ENCODE data around the gene LARGE2. TPM values are rescaled to one million over a fixed set of nuclear protein-coding genes. Genes with fewer than 3 reads are reported as not detected.

LARGE2 gene
- total RNA-seq, 4 donors from 2014 or later, result not detected

DNA sequence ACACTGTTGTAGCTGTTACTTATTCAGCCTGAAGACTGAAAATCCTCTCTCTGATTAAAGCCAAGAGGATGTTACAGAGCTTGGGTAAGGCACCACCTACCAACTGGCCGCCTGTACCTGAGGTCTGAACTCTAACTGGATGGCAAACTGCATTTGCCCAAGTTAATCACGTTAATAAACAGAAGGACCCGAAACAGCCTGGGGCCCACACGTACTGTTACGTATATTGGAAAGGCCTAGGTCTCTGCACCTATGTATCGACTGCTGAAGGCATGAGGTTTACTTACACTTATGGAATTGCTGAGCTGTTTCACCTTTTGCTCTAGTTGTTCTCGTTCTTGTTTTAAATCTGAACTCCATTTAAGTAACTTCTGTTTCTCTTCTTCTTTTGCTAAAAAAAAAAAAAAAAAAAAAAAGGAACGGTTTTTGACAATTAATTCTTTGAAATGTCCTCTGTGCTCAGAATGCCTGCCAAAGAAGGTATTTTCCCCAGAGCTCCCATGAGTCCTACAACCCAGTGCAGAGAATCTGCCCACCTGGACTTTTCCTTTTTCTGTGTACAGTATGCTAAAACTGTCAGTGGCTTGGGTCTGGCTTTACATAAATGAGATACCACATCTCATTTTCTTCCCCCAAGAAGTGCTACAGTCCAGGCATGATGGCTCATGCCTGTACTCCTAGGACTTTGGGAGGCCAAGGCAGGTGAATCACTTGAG, 13.1 kb downstream of the LARGE2 start:
- TF ChIP-seq, protein P1, sequence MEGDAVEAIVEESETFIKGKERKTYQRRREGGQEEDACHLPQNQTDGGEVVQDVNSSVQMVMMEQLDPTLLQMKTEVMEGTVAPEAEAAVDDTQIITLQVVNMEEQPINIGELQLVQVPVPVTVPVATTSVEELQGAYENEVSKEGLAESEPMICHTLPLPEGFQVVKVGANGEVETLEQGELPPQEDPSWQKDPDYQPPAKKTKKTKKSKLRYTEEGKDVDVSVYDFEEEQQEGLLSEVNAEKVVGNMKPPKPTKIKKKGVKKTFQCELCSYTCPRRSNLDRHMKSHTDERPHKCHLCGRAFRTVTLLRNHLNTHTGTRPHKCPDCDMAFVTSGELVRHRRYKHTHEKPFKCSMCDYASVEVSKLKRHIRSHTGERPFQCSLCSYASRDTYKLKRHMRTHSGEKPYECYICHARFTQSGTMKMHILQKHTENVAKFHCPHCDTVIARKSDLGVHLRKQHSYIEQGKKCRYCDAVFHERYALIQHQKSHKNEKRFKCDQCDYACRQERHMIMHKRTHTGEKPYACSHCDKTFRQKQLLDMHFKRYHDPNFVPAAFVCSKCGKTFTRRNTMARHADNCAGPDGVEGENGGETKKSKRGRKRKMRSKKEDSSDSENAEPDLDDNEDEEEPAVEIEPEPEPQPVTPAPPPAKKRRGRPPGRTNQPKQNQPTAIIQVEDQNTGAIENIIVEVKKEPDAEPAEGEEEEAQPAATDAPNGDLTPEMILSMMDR (IDR thresholded peaks at IDR 0.05 in 4 of 5, conservative IDR thresholded peaks at IDR 0.05 in 1 of 5), result no peak
- TF ChIP-seq POLR2A (IDR thresholded peaks at IDR 0.05), result no peak

DNA sequence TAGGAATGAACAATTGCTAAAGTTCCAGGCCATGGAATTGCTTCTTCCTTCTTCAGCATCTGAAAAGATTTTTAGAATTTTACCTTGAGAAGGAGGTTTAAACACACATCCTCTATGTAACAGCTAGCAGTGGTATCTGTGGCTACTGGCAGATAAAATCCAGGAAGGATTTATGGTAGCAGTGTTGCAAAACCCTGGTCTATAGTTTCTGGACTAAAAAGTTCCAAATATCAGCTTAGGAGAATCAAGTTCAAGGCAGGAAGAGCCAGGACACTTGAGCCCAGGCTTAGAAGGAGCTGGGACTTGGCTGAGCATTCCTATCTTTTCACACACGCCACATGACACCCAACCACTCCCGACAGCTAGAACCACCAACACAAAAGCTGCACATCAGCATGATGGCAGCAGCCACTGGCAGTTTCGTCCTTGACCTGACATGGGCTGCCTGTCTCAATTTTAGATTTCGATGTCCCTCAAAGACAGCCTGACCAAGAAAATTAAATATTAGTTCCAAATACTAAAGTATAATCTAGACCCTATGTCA, 14.1 kb downstream of the LARGE2 start:
- Histone ChIP-seq H3K27ac (peak overlapping the region in 1 of 4 donors; percentile 42), H3K27me3 (no peaks in the 10 kb centered on the region), H3K9me3 (no peaks in the 10 kb centered on the region), H3K36me3 (peaks cover 0 to 44% of the 10 kb centered on the region in 2 donors), H3K4me1 (peaks cover 0 to 7% of the 10 kb centered on the region in 2 donors), H3K4me3 (no peak overlapping the region)
- in situ Hi-C loops (cut with MboI; ENCODE audit: low sequenced_read_pairs in 4 of 4) (no loop called here), intact Hi-C loops (cut with DNase I; ENCODE audit: low total_unique reads) (no loop called here)
- ATAC-seq (peak; percentile 40 to 56), DNase-seq (no peak)
- TF ChIP-seq POLR2A (IDR thresholded peaks at IDR 0.05), result no peak
- TF ChIP-seq, protein P1 (IDR thresholded peaks at IDR 0.05 in 4 of 5, conservative IDR thresholded peaks at IDR 0.05 in 1 of 5), result no peak

More for the DNA sequence above, 13.1 kb downstream of the LARGE2 start:
- peaks cover 0 to 8% of the 10 kb centered on the region in 2 donors for H3K4me1 ChIP-seq
- H3K27ac ChIP-seq, result no peak overlapping the region
- intact Hi-C loops (cut with DNase I; ENCODE audit: low total_unique reads) (no loop called here), in situ Hi-C loops (cut with MboI; ENCODE audit: low sequenced_read_pairs in 4 of 4) (no loop called here)
- DNase-seq (no peak), ATAC-seq (no peak)
- no peaks in the 10 kb centered on the region for H3K9me3 ChIP-seq
- peaks cover 0 to 42% of the 10 kb centered on the region in 2 donors for H3K36me3 ChIP-seq
- H3K27me3 ChIP-seq, result no peaks in the 10 kb centered on the region
- no peak overlapping the region for H3K4me3 ChIP-seq

DNA sequence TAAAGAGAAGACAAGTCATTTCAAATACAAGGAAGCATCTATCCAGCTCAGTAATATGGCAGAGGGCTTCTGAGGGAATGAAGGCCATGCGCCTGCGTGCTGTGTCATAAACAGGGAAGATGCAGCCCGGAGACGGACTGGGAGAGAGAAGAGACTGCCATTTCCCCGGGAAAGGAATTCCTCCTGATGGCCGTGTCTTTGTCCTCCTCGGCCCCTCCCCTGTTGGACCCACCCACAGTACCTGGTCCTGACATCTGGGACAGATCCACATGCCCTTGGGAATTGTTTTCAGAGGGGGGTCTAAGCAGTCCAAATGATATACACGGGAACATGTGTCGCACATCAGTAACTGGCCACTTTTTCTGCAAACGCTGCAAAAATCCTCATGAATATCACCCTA, 15.5 kb downstream of the LARGE2 start:
- TF ChIP-seq, protein P1 (IDR thresholded peaks at IDR 0.05 in 4 of 5, conservative IDR thresholded peaks at IDR 0.05 in 1 of 5), result no peak
- no peak for TF ChIP-seq POLR2A (IDR thresholded peaks at IDR 0.05)
- Histone ChIP-seq H3K27me3 (no peaks in the 10 kb centered on the region), H3K4me3 (no peak overlapping the region), H3K9me3 (no peaks in the 10 kb centered on the region), H3K36me3 (peaks cover 0 to 47% of the 10 kb centered on the region in 2 donors), H3K4me1 (peaks cover 0 to 7% of the 10 kb centered on the region in 2 donors), H3K27ac (no peak overlapping the region)
- in situ Hi-C loops (cut with MboI; ENCODE audit: low sequenced_read_pairs in 4 of 4) (no loop called here), intact Hi-C loops (cut with DNase I; ENCODE audit: low total_unique reads) (no loop called here)
- no peak for ATAC-seq
- DNase-seq, result no peak

DNA sequence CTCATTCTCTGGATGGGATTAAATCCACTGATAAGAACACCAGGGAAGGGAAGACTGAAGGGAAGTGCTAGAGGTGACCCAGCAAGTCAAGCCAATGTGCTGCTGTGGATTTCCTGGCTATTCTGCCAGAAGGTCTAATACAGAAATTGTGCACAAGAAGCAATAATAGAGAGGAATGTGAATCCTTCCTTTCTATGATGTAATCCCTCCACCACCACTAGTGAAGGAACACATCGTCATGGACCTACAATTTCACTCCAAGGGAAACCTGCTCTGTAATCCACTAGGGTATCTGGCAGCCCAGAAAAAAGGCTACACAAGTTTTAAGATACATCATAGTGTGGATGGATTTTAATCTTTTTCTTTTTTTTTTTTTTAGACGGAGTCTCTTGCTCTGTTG, 17.4 kb downstream of the LARGE2 start:
- Histone ChIP-seq H3K9me3 (no peaks in the 10 kb centered on the region), H3K4me3 (no peak overlapping the region), H3K27me3 (no peaks in the 10 kb centered on the region), H3K27ac (no peak overlapping the region), H3K4me1 (peaks cover 0 to 7% of the 10 kb centered on the region in 2 donors), H3K36me3 (peaks cover 0 to 30% of the 10 kb centered on the region in 2 donors)
- DNase-seq, result no peak
- in situ Hi-C loops (cut with MboI; ENCODE audit: low sequenced_read_pairs in 4 of 4) (no loop called here), intact Hi-C loops (cut with DNase I; ENCODE audit: low total_unique reads) (no loop called here)
- ATAC-seq, result no peak
- TF ChIP-seq, protein P1 (IDR thresholded peaks at IDR 0.05 in 4 of 5, conservative IDR thresholded peaks at IDR 0.05 in 1 of 5), result no peak
- no peak for TF ChIP-seq POLR2A (IDR thresholded peaks at IDR 0.05)

Data from gastrocnemius medialis (tissue), 4 donors.